Astrocyte (in vitro differentiated cells and primary cell): ENCODE data around the gene TIGAR.

ENCODE experiments used
- CTCF ChIP-seq: IDR thresholded peaks from 2 replicates; pipeline ENCODE4 v1.5.1; 2011; ENCODE audit warnings: low read depth, mild to moderate bottlenecking, inconsistent platforms, low read length, moderate library complexity; ENCODE audit not compliant: insufficient read depth
- EZH2 ChIP-seq: IDR thresholded peaks from 2 replicates; pipeline ENCODE4 v1.6.1; 2012; ENCODE audit warnings: mild to moderate bottlenecking, low read length, inconsistent platforms; ENCODE audit not compliant: insufficient read depth

- TF ChIP-seq CTCF (no peak), EZH2 (no peak)
These were observed 12.6 kb upstream of the TIGAR start for GRCh38 chr12:4308334-4308950.
